Body of pancreas (tissue), 4 donors: ENCODE results near the gene MED13L.

Source experiments
- POLR2A ChIP-seq, 3 donors: fragments of 450-650 bp; IDR thresholded peaks; one replicate each; pipeline ENCODE4 v1.6.1; 2016; ENCODE audit warnings: antibody characterized with exemption in 3 of 3, mild to moderate bottlenecking in 2 of 3
- TF ChIP-seq, protein P1 (sequence below), 7 experiments: fragments of 450-650 bp in 4 of 7; fragments of 200-600 bp in 3 of 7; sonication (generic) in 3 of 7; IDR thresholded peaks; one replicate each; pipeline ENCODE4 v1.5.1; 2016 to 2019; ENCODE audit warnings: antibody characterized with exemption in 7 of 7

DNA sequence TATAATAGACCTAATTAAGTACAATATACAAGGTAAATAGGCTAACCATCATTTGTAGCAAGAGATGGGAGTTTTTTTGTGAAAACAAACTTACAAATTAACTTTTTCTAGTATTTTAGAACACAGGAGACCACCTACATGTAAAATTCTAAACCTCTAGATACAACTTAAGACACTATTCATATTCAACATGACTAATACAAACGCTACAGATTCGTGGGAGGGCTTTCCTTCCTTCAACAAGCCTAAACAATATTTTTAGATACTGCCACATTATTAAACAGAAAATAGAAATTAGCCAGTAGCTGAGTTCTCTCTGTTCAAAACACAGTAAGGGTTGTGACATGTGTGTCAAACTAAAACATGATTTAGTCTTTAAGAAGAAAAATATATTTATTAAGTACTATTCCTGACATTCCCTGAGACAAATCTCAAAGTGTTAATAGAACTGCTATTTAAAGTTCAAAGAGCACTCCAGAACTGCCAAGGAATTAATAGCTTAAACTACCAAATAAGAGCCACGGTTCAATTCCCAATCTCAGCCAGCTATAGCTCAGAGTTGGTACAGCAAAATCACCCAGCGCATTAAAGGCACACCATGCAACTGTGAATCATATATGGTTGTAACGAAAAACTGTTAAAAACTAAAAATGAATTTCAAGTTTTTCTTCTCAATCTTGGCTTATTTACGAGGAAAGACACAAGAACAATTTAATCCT is 10.7 kb downstream of the MED13L start:
- TF ChIP-seq, protein P1, sequence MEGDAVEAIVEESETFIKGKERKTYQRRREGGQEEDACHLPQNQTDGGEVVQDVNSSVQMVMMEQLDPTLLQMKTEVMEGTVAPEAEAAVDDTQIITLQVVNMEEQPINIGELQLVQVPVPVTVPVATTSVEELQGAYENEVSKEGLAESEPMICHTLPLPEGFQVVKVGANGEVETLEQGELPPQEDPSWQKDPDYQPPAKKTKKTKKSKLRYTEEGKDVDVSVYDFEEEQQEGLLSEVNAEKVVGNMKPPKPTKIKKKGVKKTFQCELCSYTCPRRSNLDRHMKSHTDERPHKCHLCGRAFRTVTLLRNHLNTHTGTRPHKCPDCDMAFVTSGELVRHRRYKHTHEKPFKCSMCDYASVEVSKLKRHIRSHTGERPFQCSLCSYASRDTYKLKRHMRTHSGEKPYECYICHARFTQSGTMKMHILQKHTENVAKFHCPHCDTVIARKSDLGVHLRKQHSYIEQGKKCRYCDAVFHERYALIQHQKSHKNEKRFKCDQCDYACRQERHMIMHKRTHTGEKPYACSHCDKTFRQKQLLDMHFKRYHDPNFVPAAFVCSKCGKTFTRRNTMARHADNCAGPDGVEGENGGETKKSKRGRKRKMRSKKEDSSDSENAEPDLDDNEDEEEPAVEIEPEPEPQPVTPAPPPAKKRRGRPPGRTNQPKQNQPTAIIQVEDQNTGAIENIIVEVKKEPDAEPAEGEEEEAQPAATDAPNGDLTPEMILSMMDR (IDR thresholded peaks at IDR 0.05): no peak
- no peak for TF ChIP-seq POLR2A (IDR thresholded peaks at IDR 0.05)
